ENCODE results near the gene IFI30. TPM values are rescaled to one million over a fixed set of nuclear protein-coding genes. Genes with fewer than 3 reads are reported as not detected.

IFI30 gene
- total and polyA plus RNA-seq, 4 donors, result 205 to 1,883 (median 526) TPM

GRCh38 chr19:18219911-18220631 is 46.5 kb downstream of the IFI30 start:
- Histone ChIP-seq H3K4me1 (ENCODE audit: control insufficient read depth in 5 of 5, insufficient read depth in 5 of 5, low read length in 5 of 5) (peaks cover 0 to 10% (median 0%) of the 10 kb centered on the region in 5 donors), H3K4me3 (no peak overlapping the region), H3K27me3 (ENCODE audit: control insufficient read depth in 3 of 3, insufficient read depth in 3 of 3, low read length in 2 of 3) (peaks cover 0 to 9% (median 0%) of the 10 kb centered on the region in 3 donors), H3K9me3 (ENCODE audit: control insufficient read depth in 4 of 4, insufficient read depth in 3 of 4, low read length in 3 of 4) (no peaks in the 10 kb centered on the region), H3K27ac (ENCODE audit: low read depth in 1 of 2, low read length in 1 of 2) (no peak overlapping the region), H3K9ac (ENCODE audit: insufficient read depth in 1 of 2, low read length in 2 of 2) (no peak overlapping the region), H3K36me3 (ENCODE audit: control insufficient read depth in 4 of 4, insufficient read depth in 4 of 4, low read length in 4 of 4) (no peaks in the 10 kb centered on the region)
- 69 to 75% methylated on average over 28 of the region's 28 CpGs for WGBS, 2 donors
- ATAC-seq (ENCODE audit: insufficient read depth, low FRiP score) (no peak), DNase-seq (no peak)
- TF ChIP-seq CTCF (IDR thresholded peaks at IDR 0.05; ENCODE audit: control extremely low read depth, extremely low read depth), result no peak

- Histone ChIP-seq H3K36me3 (ENCODE audit: control insufficient read depth in 4 of 4, insufficient read depth in 4 of 4, low read length in 4 of 4) (no peaks in the 10 kb centered on the region), H3K27me3 (ENCODE audit: control insufficient read depth in 3 of 3, insufficient read depth in 3 of 3, low read length in 2 of 3) (peaks cover 0 to 16% (median 0%) of the 10 kb centered on the region in 3 donors), H3K9me3 (ENCODE audit: control insufficient read depth in 4 of 4, insufficient read depth in 3 of 4, low read length in 3 of 4) (no peaks in the 10 kb centered on the region), H3K4me3 (no peak overlapping the region), H3K27ac (ENCODE audit: low read depth in 1 of 2, low read length in 1 of 2) (no peak overlapping the region), H3K4me1 (ENCODE audit: control insufficient read depth in 5 of 5, insufficient read depth in 5 of 5, low read length in 5 of 5) (peaks cover 0 to 17% (median 0%) of the 10 kb centered on the region in 5 donors), H3K9ac (ENCODE audit: insufficient read depth in 1 of 2, low read length in 2 of 2) (no peak overlapping the region)
- TF ChIP-seq CTCF (IDR thresholded peaks at IDR 0.05; ENCODE audit: control extremely low read depth, extremely low read depth), result no peak
- DNase-seq (no peak), ATAC-seq (ENCODE audit: insufficient read depth, low FRiP score) (no peak)
- 7 to 9% methylated on average over 27 to 33 of the region's 33 CpGs for WGBS, 2 donors
Measured at GRCh38 chr19:18220632-18221275, 47.1 kb downstream of the IFI30 start.

DNA sequence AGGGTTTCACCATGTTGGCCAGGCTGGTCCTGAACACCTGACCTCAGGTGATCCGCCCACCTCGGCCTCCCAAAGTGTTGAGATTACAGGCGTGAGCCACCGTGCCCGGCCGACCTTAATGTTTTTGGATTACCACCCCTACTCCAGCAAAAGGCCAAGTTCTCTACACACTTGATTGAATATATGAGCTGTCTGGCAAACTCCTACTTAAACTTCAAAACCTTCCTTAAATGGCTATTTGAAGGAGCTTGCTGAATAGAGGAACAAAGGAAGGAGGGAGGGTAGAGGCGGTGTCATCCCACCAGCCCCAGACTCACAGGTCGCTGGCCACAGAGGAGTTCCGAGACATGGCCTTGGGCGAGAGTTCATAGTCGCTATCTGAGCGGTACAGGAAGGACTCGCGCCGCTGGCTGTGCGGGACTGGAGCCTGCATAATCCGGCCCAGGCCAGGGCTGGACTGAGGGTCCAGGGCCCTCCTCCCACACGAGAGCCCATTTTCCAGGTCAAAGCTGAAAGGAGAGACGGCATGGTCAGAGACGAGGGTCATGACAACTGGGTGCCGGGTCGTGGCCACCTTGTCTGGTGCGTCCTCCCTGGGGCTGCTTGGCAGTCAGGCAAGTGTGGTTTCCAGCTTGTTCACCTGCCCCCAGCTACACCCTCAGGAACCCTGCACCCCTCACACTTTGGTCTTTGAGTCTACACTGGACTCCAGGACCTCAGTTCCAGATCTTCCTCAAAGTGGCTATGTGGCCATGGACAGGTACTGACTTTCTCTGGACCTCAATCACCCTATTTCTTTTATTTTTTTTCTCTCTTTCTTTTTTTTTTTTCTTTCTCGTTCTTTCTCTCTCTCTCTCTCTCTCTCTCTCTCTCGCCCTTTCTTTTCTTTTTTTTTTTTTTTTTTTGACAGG is 48.5 kb downstream of the IFI30 start:
- no peak overlapping the region for H3K4me3 ChIP-seq
- WGBS, 2 donors, result 83 to 90% methylated on average over 25 of the region's 25 CpGs
- peaks cover 0 to 23% (median 6%) of the 10 kb centered on the region in 3 donors for H3K27me3 ChIP-seq (ENCODE audit: control insufficient read depth in 3 of 3, insufficient read depth in 3 of 3, low read length in 2 of 3)
- TF ChIP-seq CTCF (IDR thresholded peaks at IDR 0.05; ENCODE audit: control extremely low read depth, extremely low read depth), result no peak
- no peaks in the 10 kb centered on the region for H3K9me3 ChIP-seq (ENCODE audit: control insufficient read depth in 4 of 4, insufficient read depth in 3 of 4, low read length in 3 of 4)
- no peak overlapping the region for H3K9ac ChIP-seq (ENCODE audit: insufficient read depth in 1 of 2, low read length in 2 of 2)
- H3K27ac ChIP-seq (ENCODE audit: low read depth in 1 of 2, low read length in 1 of 2), result no peak overlapping the region
- DNase-seq, result no peak
- no peak for ATAC-seq (ENCODE audit: insufficient read depth, low FRiP score)
- peaks cover 0 to 19% (median 0%) of the 10 kb centered on the region in 5 donors for H3K4me1 ChIP-seq (ENCODE audit: control insufficient read depth in 5 of 5, insufficient read depth in 5 of 5, low read length in 5 of 5)
- no peaks in the 10 kb centered on the region for H3K36me3 ChIP-seq (ENCODE audit: control insufficient read depth in 4 of 4, insufficient read depth in 4 of 4, low read length in 4 of 4)
